Glutamatergic neuron (in vitro differentiated cells): ENCODE measurements around the gene ATXN10. TPM values are rescaled to one million over a fixed set of nuclear protein-coding genes. Genes with fewer than 3 reads are reported as not detected.

Experiments
- DNase-seq: peaks from one replicate; pipeline ENCODE4 v3.0.0; 2022
- H3K27ac Mint-ChIP-seq: one replicate; pipeline ENCODE4 v1.8.0; 2020; ENCODE audit warnings: mild to moderate bottlenecking, mixed read lengths, inconsistent platforms; ENCODE audit not compliant: unreplicated experiment
- H3K27me3 Mint-ChIP-seq: one replicate; pipeline ENCODE4 v1.8.0; 2020; ENCODE audit warnings: mild to moderate bottlenecking, moderate library complexity, mixed read lengths, inconsistent platforms; ENCODE audit not compliant: unreplicated experiment
- H3K36me3 Mint-ChIP-seq: one replicate; pipeline ENCODE4 v1.8.0; 2020; ENCODE audit warnings: mild to moderate bottlenecking, mixed read lengths, inconsistent platforms; ENCODE audit not compliant: unreplicated experiment
- H3K4me1 Mint-ChIP-seq: one replicate; pipeline ENCODE4 v1.8.0; 2020; ENCODE audit warnings: mild to moderate bottlenecking, low read depth, mixed read lengths, inconsistent platforms; ENCODE audit not compliant: unreplicated experiment
- H3K4me3 Mint-ChIP-seq: one replicate; pipeline ENCODE4 v1.8.0; 2020; ENCODE audit warnings: mild to moderate bottlenecking, mixed read lengths, inconsistent platforms; ENCODE audit not compliant: unreplicated experiment
- H3K9me3 Mint-ChIP-seq: one replicate; pipeline ENCODE4 v1.8.0; 2020; ENCODE audit warnings: mild to moderate bottlenecking, moderate library complexity, mixed read lengths, inconsistent platforms; ENCODE audit not compliant: unreplicated experiment
- total RNA-seq: library from RNA; stranded (reverse); fragmentation: NEBNext Ultra II Directional; extraction: Animal tissue kit (Norgen Biotek cat#: 25700); gene quantifications from one replicate; pipeline ENCODE4 v1.2.1, GENCODE V29; 2021; ENCODE audit not compliant: unreplicated experiment
- TF ChIP-seq, protein P1 (sequence below): fragments of 200-600 bp; sonication (generic); IDR thresholded peaks from one replicate; pipeline ENCODE4 v1.5.0; 2021; ENCODE audit not compliant: partially characterized antibody, unreplicated experiment

Gene ATXN10
- total RNA-seq, 1 donor from 2014 or later, result 191 TPM

DNA sequence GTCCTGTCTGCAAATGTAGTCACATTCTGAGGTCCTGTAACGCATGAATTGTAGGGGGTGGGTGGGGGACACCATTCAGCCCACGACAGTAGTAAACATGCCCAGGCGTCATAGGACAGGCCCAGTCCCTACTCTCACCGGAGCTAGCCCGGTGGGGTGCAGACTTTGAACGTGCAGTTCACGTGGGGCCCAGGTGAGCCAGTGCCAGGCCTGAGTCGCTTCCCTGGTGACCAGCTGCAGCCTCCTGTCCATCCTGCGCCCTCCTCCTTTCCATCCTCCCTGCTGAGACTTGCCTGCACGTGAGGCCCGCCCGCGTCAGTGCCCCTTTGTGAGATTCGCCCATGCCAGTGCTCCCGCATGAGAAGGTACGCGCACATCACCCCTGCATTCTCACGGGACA, 188.6 kb downstream of the ATXN10 start:
- H3K9me3 Mint-ChIP-seq, result peaks cover 4% of the 10 kb centered on the region
- H3K4me3 Mint-ChIP-seq, result no peak overlapping the region
- TF ChIP-seq, protein P1, sequence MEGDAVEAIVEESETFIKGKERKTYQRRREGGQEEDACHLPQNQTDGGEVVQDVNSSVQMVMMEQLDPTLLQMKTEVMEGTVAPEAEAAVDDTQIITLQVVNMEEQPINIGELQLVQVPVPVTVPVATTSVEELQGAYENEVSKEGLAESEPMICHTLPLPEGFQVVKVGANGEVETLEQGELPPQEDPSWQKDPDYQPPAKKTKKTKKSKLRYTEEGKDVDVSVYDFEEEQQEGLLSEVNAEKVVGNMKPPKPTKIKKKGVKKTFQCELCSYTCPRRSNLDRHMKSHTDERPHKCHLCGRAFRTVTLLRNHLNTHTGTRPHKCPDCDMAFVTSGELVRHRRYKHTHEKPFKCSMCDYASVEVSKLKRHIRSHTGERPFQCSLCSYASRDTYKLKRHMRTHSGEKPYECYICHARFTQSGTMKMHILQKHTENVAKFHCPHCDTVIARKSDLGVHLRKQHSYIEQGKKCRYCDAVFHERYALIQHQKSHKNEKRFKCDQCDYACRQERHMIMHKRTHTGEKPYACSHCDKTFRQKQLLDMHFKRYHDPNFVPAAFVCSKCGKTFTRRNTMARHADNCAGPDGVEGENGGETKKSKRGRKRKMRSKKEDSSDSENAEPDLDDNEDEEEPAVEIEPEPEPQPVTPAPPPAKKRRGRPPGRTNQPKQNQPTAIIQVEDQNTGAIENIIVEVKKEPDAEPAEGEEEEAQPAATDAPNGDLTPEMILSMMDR, result no peak
- no peak for DNase-seq
- H3K27ac Mint-ChIP-seq, result no peak overlapping the region
- H3K4me1 Mint-ChIP-seq, result peaks cover 2% of the 10 kb centered on the region
- H3K27me3 Mint-ChIP-seq, result peaks cover 6% of the 10 kb centered on the region
- no peaks in the 10 kb centered on the region for H3K36me3 Mint-ChIP-seq

DNA sequence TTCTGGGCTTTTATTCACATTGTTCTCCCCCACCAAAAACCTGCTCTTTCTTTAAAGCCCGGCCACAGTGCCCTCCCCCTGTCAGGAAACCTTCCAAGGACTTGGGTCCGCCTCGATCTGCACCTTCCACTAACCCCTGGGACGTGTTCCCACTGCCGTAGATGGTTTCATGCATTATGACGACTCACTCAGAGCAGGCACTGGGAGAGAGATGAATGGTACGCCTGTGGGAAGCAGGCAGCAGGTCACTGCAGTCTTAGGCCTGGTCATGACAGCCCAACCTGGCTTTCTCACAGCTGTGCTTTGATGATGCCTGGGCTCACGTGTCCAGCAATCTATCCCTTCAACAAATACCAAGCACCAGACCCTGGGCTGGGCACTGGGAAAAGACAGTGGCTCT, 189.6 kb downstream of the ATXN10 start:
- TF ChIP-seq, protein P1, result no peak
- no peak overlapping the region for H3K4me3 Mint-ChIP-seq
- peaks cover 2% of the 10 kb centered on the region for H3K4me1 Mint-ChIP-seq
- DNase-seq, result no peak
- no peaks in the 10 kb centered on the region for H3K36me3 Mint-ChIP-seq
- H3K9me3 Mint-ChIP-seq, result peaks cover 4% of the 10 kb centered on the region
- peaks cover 8% of the 10 kb centered on the region for H3K27me3 Mint-ChIP-seq
- no peak overlapping the region for H3K27ac Mint-ChIP-seq

DNA sequence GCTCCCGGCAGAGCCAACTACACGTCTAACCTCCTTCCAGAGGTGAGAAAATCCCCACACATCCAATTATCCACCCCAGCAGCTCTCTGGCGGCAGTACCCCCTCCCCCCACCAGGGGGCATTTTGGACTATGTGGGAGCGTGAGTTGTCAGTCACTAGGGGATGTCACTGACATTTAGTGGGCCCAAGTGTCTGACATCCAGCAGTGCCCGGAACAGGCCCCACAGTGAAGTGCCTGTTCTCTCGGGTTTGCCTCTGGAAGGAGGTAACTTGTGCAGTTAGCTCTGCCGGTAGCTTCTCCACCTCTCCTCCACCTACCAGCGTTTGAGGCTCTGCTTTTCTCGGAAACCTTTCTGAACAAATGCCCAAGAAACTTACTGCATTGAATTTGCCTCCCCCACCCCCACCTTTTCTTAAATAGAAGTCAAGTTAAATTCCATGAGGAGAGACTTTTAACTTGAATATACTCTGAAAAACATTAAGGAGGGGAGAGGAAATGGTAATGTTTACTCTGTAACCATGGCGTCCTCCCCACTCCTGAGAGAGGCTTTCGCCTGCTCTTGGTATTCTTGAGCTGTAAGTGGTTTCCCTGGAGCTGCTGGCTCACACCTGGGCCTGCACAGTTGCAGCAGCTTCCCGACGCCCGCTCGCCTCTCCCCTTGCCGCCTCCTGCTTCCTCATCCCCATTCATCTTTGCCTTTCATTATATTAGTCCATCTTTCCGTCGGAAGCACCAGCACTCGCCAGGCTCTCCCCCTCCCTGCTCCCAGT, 192.5 kb downstream of the ATXN10 start:
- peak; percentile 91 for DNase-seq
- Mint-ChIP-seq H3K4me3 (no peak overlapping the region), H3K27ac (no peak overlapping the region), H3K4me1 (peaks cover 6% of the 10 kb centered on the region), H3K27me3 (peaks cover 18% of the 10 kb centered on the region), H3K36me3 (no peaks in the 10 kb centered on the region), H3K9me3 (peaks cover 9% of the 10 kb centered on the region)
- TF ChIP-seq, protein P1, result peak; percentile 98

DNA sequence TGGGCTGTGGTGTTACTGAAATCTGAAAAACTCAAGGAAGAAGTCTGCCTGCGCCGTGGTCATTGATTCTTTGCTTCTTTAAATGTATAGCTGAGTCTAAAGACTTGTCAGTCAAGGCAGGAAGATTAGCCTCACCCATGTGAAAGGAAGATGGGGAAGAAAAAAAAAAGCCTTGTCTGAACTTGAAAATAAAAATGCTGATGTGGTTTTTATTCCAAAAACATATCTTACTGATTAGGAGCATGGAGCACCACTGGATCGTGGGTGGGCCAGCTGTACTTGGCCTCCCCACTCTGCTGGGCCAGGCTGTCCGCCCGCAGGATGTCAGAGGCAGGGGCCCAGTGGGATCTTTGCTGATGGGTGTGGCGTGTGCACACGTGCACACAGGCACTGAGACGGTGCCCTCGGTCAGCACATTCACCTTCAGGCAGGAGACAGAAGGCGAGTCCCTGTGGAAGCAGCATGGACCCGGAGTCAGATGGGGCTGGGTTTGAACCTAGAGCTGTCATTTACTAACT, 193.4 kb downstream of the ATXN10 start:
- Mint-ChIP-seq H3K27ac (no peak overlapping the region), H3K36me3 (no peaks in the 10 kb centered on the region), H3K27me3 (peaks cover 18% of the 10 kb centered on the region), H3K4me1 (peaks cover 6% of the 10 kb centered on the region), H3K9me3 (peaks cover 9% of the 10 kb centered on the region), H3K4me3 (peak overlapping the region; percentile 43)
- TF ChIP-seq, protein P1, result no peak
- DNase-seq, result no peak

DNA sequence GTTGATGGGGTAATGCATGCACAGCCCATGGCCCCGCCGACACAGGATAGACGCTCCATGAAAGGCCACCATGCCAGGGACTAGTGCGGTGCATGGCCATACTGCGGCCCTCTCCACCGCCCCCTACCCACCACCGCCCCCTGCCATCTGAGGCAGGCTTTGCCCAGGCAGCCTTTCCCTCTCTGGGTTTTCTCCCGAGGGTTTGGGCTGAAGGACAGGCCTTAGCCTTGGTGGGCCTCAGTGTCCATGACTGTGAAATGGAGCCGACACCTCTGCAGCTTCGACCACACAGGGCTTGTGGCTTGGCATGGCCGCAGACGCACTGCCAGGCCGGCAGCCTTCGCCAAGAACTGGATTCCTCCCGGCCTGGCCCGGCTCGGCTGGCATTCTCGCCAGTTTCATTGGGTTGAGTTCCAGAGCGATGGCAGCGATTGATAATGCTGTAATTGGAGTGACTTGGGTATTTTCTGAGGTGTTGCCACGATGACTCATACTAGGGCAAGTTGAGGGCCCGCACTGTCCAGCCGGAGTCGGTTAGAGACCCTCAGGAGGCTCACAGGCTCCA, 194.0 kb downstream of the ATXN10 start:
- TF ChIP-seq, protein P1, result no peak
- H3K27me3 Mint-ChIP-seq, result peaks cover 18% of the 10 kb centered on the region
- DNase-seq, result no peak
- peaks cover 9% of the 10 kb centered on the region for H3K9me3 Mint-ChIP-seq
- no peaks in the 10 kb centered on the region for H3K36me3 Mint-ChIP-seq
- H3K27ac Mint-ChIP-seq, result no peak overlapping the region
- H3K4me1 Mint-ChIP-seq, result peaks cover 6% of the 10 kb centered on the region
- H3K4me3 Mint-ChIP-seq, result peak overlapping the region; percentile 30
